K562 (cell line): ENCODE results near the gene ZFYVE26. TPM values are rescaled to one million over a fixed set of nuclear protein-coding genes. Genes with fewer than 3 reads are reported as not detected.

Experiments
- ATAC-seq: fragments of 200-7000 bp; cut with Tn5 transposase; 3 replicates; pipeline ENCODE4 v1.9.1; 2020; ENCODE audit warnings: moderate library complexity
- BruUV-seq: library from RNA; stranded (reverse); fragments of 400-500 nt; replicated peaks from 2 replicates; lab custom pipeline; 2021; lab: Mats Ljungman, UMichigan
- CTCF ChIA-PET: fragments of 300-600 bp; formaldehyde crosslinking; extraction: SDS; loops from one replicate; lab custom pipeline; 2021; ENCODE audit warnings: low intra/inter-chr PET ratio; lab: Yijun Ruan, JAX
- POLR2A ChIA-PET: fragments of 300-600, 350-650 bp; sonication (Branson Sonifier 250); formaldehyde crosslinking; extraction: SDS; loops from one replicate; lab custom pipeline; 2021; ENCODE audit warnings: antibody characterized with exemption, inconsistent platforms; lab: Yijun Ruan, JAX
- DNase-seq, 4 experiments: peaks; one replicate each; pipeline versions ENCODE4 v3.0.0 to v3.0.0-alpha.2; 2011 to 2018; ENCODE audit warnings: low spot score in 3 of 4, mixed read lengths in 3 of 4; ENCODE audit errors: extremely low read depth in 1 of 4
- FAIRE-seq: peaks from 2 replicates; lab custom pipeline; 2011; peaks lifted over from hg19 to GRCh38; lab: Jason Lieb, UNC
- H2AFZ ChIP-seq: 2 replicates; pipeline ENCODE4 v1.6.0; 2011; ENCODE audit warnings: low read depth, low read length, control low read depth, inconsistent platforms
- H3K27ac ChIP-seq: fragments of 200-600 bp; 3 replicates; pipeline ENCODE4 v1.8.0; 2011; ENCODE audit warnings: low read depth, mild to moderate bottlenecking, control low read depth, inconsistent platforms, low read length, moderate library complexity, mixed read lengths; ENCODE audit errors: extremely low read depth
- H3K27me3 ChIP-seq, 2 experiments: fragments of 300-600 bp in 1 of 2; 2 replicates in 1 of 2; 3 replicates in 1 of 2; pipeline versions ENCODE4 v1.6.0 to v1.8.0; 2011; ENCODE audit warnings: inconsistent platforms in 2 of 2, low read length in 2 of 2, mild to moderate bottlenecking in 1 of 2, mixed read lengths in 1 of 2, moderate library complexity in 1 of 2; ENCODE audit not compliant: control insufficient read depth in 2 of 2, insufficient read depth in 2 of 2
- H3K36me3 ChIP-seq: fragments of 300-600 bp; 3 replicates; pipeline ENCODE4 v1.8.0; 2011; ENCODE audit warnings: mild to moderate bottlenecking, low read length, inconsistent platforms; ENCODE audit not compliant: control insufficient read depth, insufficient read depth
- H3K4me1 ChIP-seq, 2 experiments: fragments of 200-600 bp in 1 of 2; replicated peaks in 1 of 2; 2 replicates in 1 of 2; 3 replicates in 1 of 2; pipeline versions ENCODE4 v1.5.1 to v1.8.0; 2011; ENCODE audit warnings: inconsistent platforms in 2 of 2, low read length in 2 of 2, mild to moderate bottlenecking in 1 of 2, mixed read lengths in 1 of 2, moderate library complexity in 1 of 2; ENCODE audit not compliant: control insufficient read depth in 2 of 2, insufficient read depth in 2 of 2
- H3K4me2 ChIP-seq: 2 replicates; pipeline ENCODE4 v1.6.1; 2011; ENCODE audit warnings: low read length, control low read depth, inconsistent platforms, mixed read lengths; ENCODE audit not compliant: insufficient read depth
- H3K4me3 ChIP-seq: fragments of 200-600 bp; sonication (generic), shearing (Covaris generic); 2 replicates; pipeline ENCODE4 v1.5.1; 2016; ENCODE audit warnings: control low read depth, inconsistent platforms
- H3K79me2 ChIP-seq: fragments of 200-600 bp; 3 replicates; pipeline ENCODE4 v1.8.0; 2011; ENCODE audit warnings: low read length, inconsistent platforms; ENCODE audit not compliant: control insufficient read depth, insufficient read depth
- H3K9ac ChIP-seq, 2 experiments: 2 replicates each; pipeline versions ENCODE4 v1.6.0 to v1.6.1; 2011; ENCODE audit warnings: low read depth in 2 of 2, low read length in 2 of 2, control low read depth in 1 of 2, inconsistent platforms in 1 of 2, mild to moderate bottlenecking in 1 of 2, mixed read lengths in 1 of 2; ENCODE audit not compliant: insufficient read depth in 1 of 2
- H3K9me1 ChIP-seq: one replicate; pipeline ENCODE4 v1.6.0; 2011; ENCODE audit warnings: inconsistent platforms, mild to moderate bottlenecking, low read length, moderate library complexity; ENCODE audit not compliant: control insufficient read depth, insufficient read depth
- H3K9me3 ChIP-seq: replicated peaks from 2 replicates; pipeline ENCODE4 v1.5.1; 2011; ENCODE audit warnings: low read depth, low read length, inconsistent platforms; ENCODE audit not compliant: control insufficient read depth, insufficient read depth
- H4K20me1 ChIP-seq: replicated peaks from 2 replicates; pipeline ENCODE4 v1.6.1; 2011; ENCODE audit warnings: low read length, inconsistent platforms, mixed read lengths; ENCODE audit not compliant: control insufficient read depth, insufficient read depth
- ADNP ChIP-seq: fragments of 200-800 bp; sonication (Bioruptor generic); IDR thresholded peaks from 2 replicates; pipeline ENCODE4 v1.6.1; 2016; ENCODE audit warnings: missing genetic modification characterization, missing compliant biosample characterization
- CREB5 ChIP-seq: fragments of 250-450 bp; sonication (Bioruptor Pico); IDR thresholded peaks from 2 replicates; pipeline ENCODE4 v1.5.0; 2020; ENCODE audit warnings: mild to moderate bottlenecking
- CUX1 ChIP-seq: fragments of 200-800 bp; sonication (Bioruptor generic); IDR thresholded peaks from 2 replicates; pipeline ENCODE4 v1.6.1; 2016; ENCODE audit warnings: missing genetic modification characterization, missing compliant biosample characterization
- HES1 ChIP-seq: fragments of 450-650 bp; IDR thresholded peaks from 2 replicates; pipeline ENCODE4 v1.6.1; 2016; ENCODE audit warnings: low read depth, mild to moderate bottlenecking, moderate library complexity
- HOXB6 ChIP-seq: fragments of 250-450 bp; sonication (Bioruptor Pico); IDR thresholded peaks from 2 replicates; pipeline ENCODE4 v1.5.1; 2022; ENCODE audit warnings: mild to moderate bottlenecking, borderline replicate concordance
- KDM4B ChIP-seq, 2 experiments: fragments of 450-650 bp in 1 of 2; sonication (generic) in 1 of 2; IDR thresholded peaks; 2 replicates each; pipeline ENCODE4 v1.6.1; 2016 to 2017; ENCODE audit warnings: borderline replicate concordance in 2 of 2, antibody characterized with exemption in 1 of 2, low read depth in 1 of 2, mild to moderate bottlenecking in 1 of 2
- PURB ChIP-seq: sonication (generic); formaldehyde crosslinking; IDR thresholded peaks from 2 replicates; pipeline ENCODE4 v1.9.0; 2021; ENCODE audit warnings: low read depth, mild to moderate bottlenecking, missing genetic modification reagents
- RAD51 ChIP-seq: fragments of 450-650 bp; IDR thresholded peaks from 2 replicates; pipeline ENCODE4 v1.7.1; 2016; ENCODE audit warnings: low read depth, mild to moderate bottlenecking, borderline replicate concordance
- RBM39 ChIP-seq: fragments of 200-400 bp; formaldehyde crosslinking; optimal IDR thresholded peaks from 2 replicates; pipeline ENCODE3; 2018; ENCODE audit warnings: low read depth, low read length
- SAFB2 ChIP-seq: fragments of 200-400 bp; formaldehyde crosslinking; IDR thresholded peaks from 2 replicates; pipeline ENCODE4 v1.6.1; 2018; ENCODE audit warnings: borderline replicate concordance, low read length, low read depth, moderate library complexity; ENCODE audit not compliant: severe bottlenecking
- ZC3H8 ChIP-seq: fragments of 450-650 bp; IDR thresholded peaks from 2 replicates; pipeline ENCODE4 v1.6.1; 2017
- ZNF586 ChIP-seq: fragments of 450-650 bp; formaldehyde crosslinking; conservative IDR thresholded peaks from 2 replicates; pipeline ENCODE4 v1.4.0; 2020; ENCODE audit warnings: mild to moderate bottlenecking, moderate library complexity
- WGBS: fragments of 100-300 bp; shearing (Covaris generic); methylation state at CpG from one replicate; pipeline ENCODE4 v1.1.6; 2016; ENCODE audit warnings: low coverage, mixed read lengths; ENCODE audit not compliant: insufficient coverage; ENCODE audit errors: missing lambda C conversion rate; 5-methylcytosine and 5-hydroxymethylcytosine counted together
- in situ Hi-C: fragments of 300-500 bp; cut with MboI; formaldehyde crosslinking; loops from 4 replicates; pipeline ENCODE4 v1.15.0; 2018; ENCODE audit warnings: inconsistent platforms, mixed read lengths
- intact Hi-C: fragments of 100-400 bp; cut with micrococcal nuclease; formaldehyde crosslinking; loops from 2 replicates; pipeline ENCODE4 v1.14.2; 2022
- polyA plus RNA-seq, 8 experiments: library from polyadenylated mRNA; depleted of rRNA in 4 of 8; stranded (reverse) in 5 of 8; unstranded in 3 of 8; fragments of >200 nt; fragmentation: Nextera tagmentation in 2 of 8; fragmentation: Illumina TruSeq in 1 of 8; extraction: Ambion mirVana in 2 of 8; extraction: Trizol in 1 of 8; gene quantifications; 2 replicates each; pipeline versions ENCODE4 v1.2.1 to v1.2.3, GENCODE V29; 2011 to 2014; ENCODE audit warnings: inconsistent platforms in 1 of 8, missing spikeins in 1 of 8
- total RNA-seq, 7 experiments: library from RNA; depleted of rRNA in 6 of 7; stranded (reverse); fragments of >200 nt in 6 of 7; fragmentation: Illumina TruSeq in 2 of 7; extraction: Trizol in 2 of 7; gene quantifications; 2 replicates each; pipeline versions ENCODE4 v1.2.1 to v1.2.3, GENCODE V29; 2011 to 2021; ENCODE audit warnings: low replicate concordance in 1 of 7

The ZFYVE26 gene
- total and polyA plus RNA-seq, 9 of the 15 experiments (the other 6 are each of a cell fraction or from before 2014, with no cell fraction given) = 0.32 to 9.1 (median 5.9) TPM

GRCh38 chr14:67833403-67833802, 17.0 kb upstream of the ZFYVE26 start:
- H2AFZ ChIP-seq = no peak overlapping the region
- no peaks in the 10 kb centered on the region for H3K4me1 ChIP-seq
- in situ Hi-C loops = no loop called here
- no peaks in the 10 kb centered on the region for H4K20me1 ChIP-seq
- WGBS = 38% methylated on average over 1 of the region's 1 CpG
- no peak overlapping the region for H3K9ac ChIP-seq
- TF ChIP-seq HOXB6 (CRISPR knock-in tag) (no peak), RAD51 (no peak), RBM39 (no peak), ZNF586 (CRISPR knock-in tag) (no peak), PURB (no peak), ZC3H8 (no peak), ADNP (tag) (no peak), KDM4B (IDR thresholded peaks at IDR 0.05; ENCODE audit: borderline replicate concordance in 2 of 2, low read depth in 1 of 2) (no peak), SAFB2 (no peak), HES1 (no peak), CREB5 (CRISPR knock-in tag) (no peak), CUX1 (CRISPR knock-in tag) (no peak)
- FAIRE-seq = no peak
- no peak overlapping the region for H3K4me2 ChIP-seq
- no peak for ATAC-seq
- BruUV-seq = no TSS peak
- no peaks in the 10 kb centered on the region for H3K79me2 ChIP-seq
- DNase-seq = no peak
- H3K9me3 ChIP-seq = no peaks in the 10 kb centered on the region
- H3K36me3 ChIP-seq = peaks cover 16% of the 10 kb centered on the region; the same call in 1 of the 3 replicates
- no peaks in the 10 kb centered on the region for H3K27me3 ChIP-seq
- ChIA-PET CTCF (no interaction called here), POLR2A (interaction anchor here (0.6 to 0.7 kb wide), 4 partner anchors 14 to 447 kb away, joined by 3 to 5 read pairs (median 3); partner anchors contain the start of genes RAD51B and ZFYVE26)
- H3K27ac ChIP-seq = no peak overlapping the region
- H3K4me3 ChIP-seq = no peak overlapping the region
- no peaks in the 10 kb centered on the region for H3K9me1 ChIP-seq
- intact Hi-C loops = no loop called here
